Kidney (tissue), 14 donors: ENCODE results near the gene CRK. TPM values are rescaled to one million over a fixed set of nuclear protein-coding genes. Genes with fewer than 3 reads are reported as not detected.
A peak's percentile ranks its signal among the peaks of the same experiment; 100 is the strongest.

Experiments used
- DNase-seq, 5 donors: peaks; one replicate each; pipeline ENCODE4 v3.0.0-alpha.2; 2013 to 2020
- FAIRE-seq: peaks from 2 replicates; lab custom pipeline; 2012; peaks lifted over from hg19 to GRCh38; lab: Jason Lieb, UNC
- H3K27ac ChIP-seq, 2 donors: one replicate each; pipeline ENCODE4 v1.7.0; 2013; ENCODE audit warnings: low read depth in 2 of 2, low read length in 2 of 2, inconsistent platforms in 1 of 2
- H3K27me3 ChIP-seq: one replicate; pipeline ENCODE4 v1.7.1; 2013; ENCODE audit warnings: low read length, inconsistent platforms; ENCODE audit not compliant: control insufficient read depth, insufficient read depth
- H3K36me3 ChIP-seq, 3 donors: one replicate each; pipeline versions ENCODE4 v1.7.0 to v1.7.1; 2013; ENCODE audit warnings: low read length in 3 of 3, control low read depth in 1 of 3, inconsistent platforms in 1 of 3; ENCODE audit not compliant: insufficient read depth in 3 of 3, control insufficient read depth in 2 of 3
- H3K4me1 ChIP-seq, 3 donors: one replicate each; pipeline versions ENCODE4 v1.7.0 to v1.7.1; 2013; ENCODE audit warnings: low read length in 3 of 3, inconsistent platforms in 1 of 3, low read depth in 1 of 3; ENCODE audit not compliant: control insufficient read depth in 2 of 3, insufficient read depth in 2 of 3
- H3K4me3 ChIP-seq, 3 donors: one replicate each; pipeline versions ENCODE4 v1.7.0 to v1.8.1; 2013; ENCODE audit warnings: low read length in 3 of 3, control low read depth in 1 of 3, inconsistent platforms in 1 of 3
- H3K9ac ChIP-seq, 3 donors: one replicate each; pipeline versions ENCODE4 v1.7.0 to v1.7.1; 2013; ENCODE audit warnings: low read length in 3 of 3, control low read depth in 1 of 3, inconsistent platforms in 1 of 3
- H3K9me3 ChIP-seq, 3 donors: one replicate each; pipeline versions ENCODE4 v1.7.0 to v1.7.1; 2013; ENCODE audit warnings: low read length in 3 of 3, control low read depth in 1 of 3, inconsistent platforms in 1 of 3; ENCODE audit not compliant: control insufficient read depth in 2 of 3, insufficient read depth in 1 of 3
- intact Hi-C: fragments of 100-400 bp; cut with DNase I; formaldehyde crosslinking; loops from one replicate; pipeline ENCODE4 v1.11.1; 2022
- polyA plus RNA-seq: library from polyadenylated mRNA; stranded (reverse); fragments of 350-450 nt; fragmentation: Illumina TruSeq; extraction: RNeasy Lipid Tissue Mini Kit (QIAGEN cat#74804); gene quantifications from one replicate; pipeline ENCODE4 v1.2.3, GENCODE V29; 2014; ENCODE audit warnings: low read depth, low replicate concordance; ENCODE audit not compliant: insufficient read depth
- total RNA-seq: library from RNA; stranded (reverse); fragmentation: NEBNext Ultra II Directional; extraction: Animal tissue kit (Norgen Biotek cat#: 25700); gene quantifications from one replicate; pipeline ENCODE4 v1.2.1, GENCODE V29; 2021
- TF ChIP-seq, protein P1 (sequence below): IDR thresholded peaks from 3 replicates; pipeline ENCODE4 v1.5.1; 2012; ENCODE audit warnings: mild to moderate bottlenecking, moderate library complexity, borderline replicate concordance; ENCODE audit not compliant: insufficient read depth; ENCODE audit errors: extremely low read depth
- donor health status: control.
- donor health status: control.
- donor health status: control.
- donor health status: control.
- donor health status: control.
- donor health status: DM: yes; HTN: yes; CAD: no.
- donor health status: Normal renal cell carcinoma (clear cell type).

CRK gene
- total and polyA plus RNA-seq, 2 donors from 2014 or later: 26.8 to 61.3 TPM

DNA sequence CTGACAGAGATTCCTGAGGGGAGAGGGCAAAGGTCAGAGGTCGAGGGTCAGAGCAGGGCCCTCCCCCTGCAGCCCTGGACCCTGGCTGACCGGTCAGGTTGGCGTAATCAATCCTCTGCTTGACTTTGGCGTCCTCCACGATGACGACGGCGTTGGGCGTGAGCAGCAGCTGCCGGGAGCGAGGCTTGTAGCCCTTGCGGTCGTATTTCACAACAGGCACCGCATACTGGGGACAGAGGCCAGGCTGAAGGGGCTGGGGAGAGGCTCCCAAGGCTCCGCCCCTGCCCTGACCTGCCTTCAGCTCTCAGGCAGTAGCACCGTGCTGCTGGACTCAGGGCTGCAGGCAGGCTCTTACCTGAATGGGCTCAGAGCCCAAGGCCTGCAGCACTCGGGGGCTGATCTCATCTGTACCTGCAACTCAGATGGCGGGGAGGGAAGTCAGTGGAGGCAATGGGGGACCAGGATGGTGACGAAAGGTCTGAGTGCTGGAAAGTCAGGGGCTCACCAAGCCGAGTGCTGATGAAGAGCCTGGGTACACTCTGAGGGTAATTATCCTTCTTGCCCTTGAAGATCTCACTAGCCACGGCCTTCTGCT is 12.0 kb upstream of the CRK start:
- intact Hi-C loops: no loop called here
- Histone ChIP-seq H3K36me3 (peaks cover 0 to 33% (median 14%) of the 10 kb centered on the region in 3 donors), H3K27ac (no peak overlapping the region), H3K4me1 (no peaks in the 10 kb centered on the region), H3K9ac (no peak overlapping the region), H3K27me3 (no peaks in the 10 kb centered on the region), H3K4me3 (no peak overlapping the region), H3K9me3 (no peaks in the 10 kb centered on the region)
- FAIRE-seq (no peak), DNase-seq (peak; percentile 47 to 91 (median 81))
- TF ChIP-seq, protein P1, sequence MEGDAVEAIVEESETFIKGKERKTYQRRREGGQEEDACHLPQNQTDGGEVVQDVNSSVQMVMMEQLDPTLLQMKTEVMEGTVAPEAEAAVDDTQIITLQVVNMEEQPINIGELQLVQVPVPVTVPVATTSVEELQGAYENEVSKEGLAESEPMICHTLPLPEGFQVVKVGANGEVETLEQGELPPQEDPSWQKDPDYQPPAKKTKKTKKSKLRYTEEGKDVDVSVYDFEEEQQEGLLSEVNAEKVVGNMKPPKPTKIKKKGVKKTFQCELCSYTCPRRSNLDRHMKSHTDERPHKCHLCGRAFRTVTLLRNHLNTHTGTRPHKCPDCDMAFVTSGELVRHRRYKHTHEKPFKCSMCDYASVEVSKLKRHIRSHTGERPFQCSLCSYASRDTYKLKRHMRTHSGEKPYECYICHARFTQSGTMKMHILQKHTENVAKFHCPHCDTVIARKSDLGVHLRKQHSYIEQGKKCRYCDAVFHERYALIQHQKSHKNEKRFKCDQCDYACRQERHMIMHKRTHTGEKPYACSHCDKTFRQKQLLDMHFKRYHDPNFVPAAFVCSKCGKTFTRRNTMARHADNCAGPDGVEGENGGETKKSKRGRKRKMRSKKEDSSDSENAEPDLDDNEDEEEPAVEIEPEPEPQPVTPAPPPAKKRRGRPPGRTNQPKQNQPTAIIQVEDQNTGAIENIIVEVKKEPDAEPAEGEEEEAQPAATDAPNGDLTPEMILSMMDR: no peak

DNA sequence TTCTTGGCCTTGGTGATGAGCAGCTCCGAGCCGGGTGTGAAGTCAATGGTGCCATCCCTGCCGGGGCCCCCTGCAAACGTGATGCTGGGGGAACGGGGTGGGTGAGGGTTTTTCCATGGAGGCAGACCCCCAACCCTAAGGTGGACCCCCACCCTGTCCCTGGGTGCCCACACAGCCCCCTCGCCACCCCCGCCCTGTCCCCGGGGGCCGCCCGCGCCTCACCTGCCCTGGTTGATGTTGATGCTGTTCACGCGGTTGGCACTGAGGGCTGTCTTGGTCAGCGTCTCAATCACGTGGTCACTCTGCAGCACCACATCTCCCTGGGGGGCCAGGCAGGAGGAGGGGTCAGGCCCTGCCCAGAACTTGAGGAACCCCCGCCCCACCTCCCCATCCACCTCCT is 11.2 kb upstream of the CRK start:
- Histone ChIP-seq H3K27ac (no peak overlapping the region), H3K9me3 (no peaks in the 10 kb centered on the region), H3K4me3 (no peak overlapping the region), H3K4me1 (no peaks in the 10 kb centered on the region), H3K27me3 (no peaks in the 10 kb centered on the region), H3K9ac (no peak overlapping the region), H3K36me3 (peaks cover 0 to 32% (median 14%) of the 10 kb centered on the region in 3 donors)
- FAIRE-seq (no peak), DNase-seq (no peak)
- intact Hi-C loops: no loop called here
- TF ChIP-seq, protein P1: no peak

DNA sequence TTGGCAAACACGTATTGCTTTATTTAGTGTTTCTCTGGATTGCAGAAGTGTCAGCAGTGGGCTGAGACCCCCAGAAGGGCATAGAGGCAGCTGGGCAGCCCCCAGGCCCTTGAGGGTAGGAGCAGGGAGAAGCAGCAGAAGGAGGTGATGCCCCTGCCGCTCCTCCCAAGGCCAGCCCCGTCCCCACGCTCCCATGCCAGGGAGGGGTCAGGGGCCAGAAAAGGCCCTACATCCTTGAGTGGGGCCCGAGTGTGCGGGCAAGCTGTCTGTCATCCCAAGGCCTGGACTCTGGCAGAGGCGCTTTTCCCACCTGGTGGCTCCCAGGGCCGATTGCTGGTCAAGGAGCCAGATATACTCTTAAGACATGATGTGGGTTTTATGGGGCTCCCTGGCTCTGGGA is 8.2 kb upstream of the CRK start:
- Histone ChIP-seq H3K36me3 (peaks cover 0 to 22% (median 11%) of the 10 kb centered on the region in 3 donors), H3K4me3 (no peak overlapping the region), H3K27ac (no peak overlapping the region), H3K27me3 (no peaks in the 10 kb centered on the region), H3K9ac (no peak overlapping the region), H3K9me3 (no peaks in the 10 kb centered on the region), H3K4me1 (peaks cover 0 to 6% (median 2%) of the 10 kb centered on the region in 3 donors)
- TF ChIP-seq, protein P1: no peak
- intact Hi-C loops: no loop called here
- DNase-seq (no peak), FAIRE-seq (no peak)
